ACHN (cell line): ENCODE measurements around the gene ABCF1.
A peak's percentile ranks its signal among the peaks of the same experiment; 100 is the strongest.

Source experiments
- DNase-seq: peaks from one replicate; pipeline ENCODE4 v3.0.0-alpha.2; 2015
- in situ Hi-C: cut with HindIII; loops from 2 replicates; pipeline ENCODE4 v1.10.0; 2017; ENCODE audit warnings: low sequenced_read_pairs, low pct_ligation_motif_present, low pct_unique_long_range_greater_than_20kb

ABCF1 gene

DNA sequence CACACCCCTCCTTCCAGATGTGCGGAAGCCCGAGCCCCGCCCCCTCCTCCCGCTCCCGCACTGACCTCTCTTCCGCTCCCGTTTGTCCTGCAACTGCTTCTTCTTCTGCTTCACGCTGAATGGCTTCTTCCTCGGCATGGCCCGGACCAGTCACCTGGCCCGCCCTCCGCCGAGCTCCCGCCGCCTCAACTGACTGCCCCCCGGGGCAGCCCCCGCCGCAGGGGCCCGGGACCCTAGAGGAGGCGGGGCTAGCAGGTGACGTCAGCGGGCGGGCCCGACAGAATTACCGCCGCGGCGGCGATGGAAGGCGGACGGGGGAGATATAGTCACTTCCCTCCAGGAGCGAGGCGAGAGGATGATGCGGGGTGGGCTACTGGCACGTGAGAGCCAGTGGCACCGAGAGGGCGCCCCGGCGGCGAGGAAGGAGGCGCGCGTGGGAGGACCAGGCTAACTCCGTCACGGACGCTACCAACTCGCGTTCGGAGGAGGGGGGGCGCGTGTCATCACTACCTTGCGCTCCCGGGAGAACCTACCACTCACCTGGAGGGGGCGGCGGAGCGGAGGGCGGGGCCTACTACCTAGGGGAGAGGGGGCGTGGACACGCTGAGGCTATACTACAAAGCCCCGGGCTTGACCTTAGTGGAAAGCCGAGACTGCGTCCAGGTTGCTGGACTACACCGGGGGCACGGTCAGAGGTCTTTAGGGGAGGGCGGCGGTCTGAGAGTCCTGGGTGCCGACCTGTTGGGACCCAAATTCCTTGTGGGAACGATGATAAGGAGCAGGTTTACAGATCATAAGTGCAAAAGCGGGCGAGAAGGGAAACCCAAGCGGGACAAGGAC is 15.0 kb upstream of the ABCF1 start, which contains the start of gene GNL1:
GNL1 (minus strand) TSS at position 424 of the 840 bp plus-strand sequence; CDS start at position 138, 286 bp downstream.
- in situ Hi-C loops = no loop called here
- DNase-seq = peak; percentile 85

DNA sequence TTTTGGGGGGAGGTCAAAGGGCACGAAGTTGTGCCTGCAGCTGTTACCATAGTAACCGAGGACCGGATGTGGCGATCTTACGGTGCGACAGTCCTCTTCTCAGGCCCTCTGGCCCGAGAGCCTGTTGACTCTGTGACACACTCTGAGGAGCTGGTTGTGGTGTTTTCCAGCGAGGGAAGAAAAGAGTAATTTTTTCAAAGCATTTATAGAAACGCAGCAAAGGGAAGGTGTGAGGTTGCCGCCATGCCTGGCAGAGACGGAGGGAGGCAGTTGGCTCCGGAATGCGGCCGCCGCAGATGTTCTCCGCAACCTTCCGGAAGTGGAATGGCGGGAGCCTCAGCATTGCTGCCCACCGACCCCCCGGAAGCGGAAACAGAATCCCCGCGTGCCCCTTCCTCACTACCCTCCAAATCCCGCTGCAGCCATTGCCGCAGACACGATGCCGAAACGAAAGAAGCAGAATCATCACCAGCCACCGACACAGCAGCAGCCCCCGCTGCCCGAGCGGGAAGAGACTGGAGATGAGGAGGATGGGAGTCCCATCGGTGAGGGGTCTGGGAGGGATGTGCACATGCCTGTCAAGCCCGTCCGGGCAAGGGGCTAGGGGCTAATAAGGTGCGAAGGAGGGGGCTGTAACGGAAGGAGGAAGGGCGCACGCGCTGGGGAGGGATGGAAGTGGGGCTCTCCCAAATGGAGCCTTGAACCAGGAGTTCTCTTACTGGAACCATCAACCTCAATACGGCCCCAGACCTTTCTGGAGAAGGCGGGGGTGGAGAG is 14.1 kb upstream of the ABCF1 start, which contains the start of gene PRR3:
PRR3 (plus strand) TSS at position 390 of the 777 bp plus-strand sequence; CDS start at position 440, 50 bp downstream.
- peak; percentile 76 for DNase-seq
- in situ Hi-C loops = no loop called here

DNA sequence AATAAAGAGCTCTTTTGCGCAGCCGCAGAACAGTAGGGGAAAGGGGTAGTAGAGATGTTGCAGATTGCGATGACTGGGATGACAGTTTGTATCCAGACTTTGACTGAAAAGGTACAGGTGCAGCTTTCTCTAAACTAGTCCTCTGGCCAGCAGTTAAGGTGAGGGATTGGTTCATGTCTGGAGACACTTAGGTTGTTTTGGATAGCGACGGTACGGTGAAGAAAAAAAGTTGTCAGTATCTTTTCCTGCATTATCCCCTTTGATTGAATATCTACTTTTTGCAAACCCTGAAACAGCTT is 13.6 kb upstream of the ABCF1 start:
- in situ Hi-C loops = no loop called here
- DNase-seq = no peak

DNA sequence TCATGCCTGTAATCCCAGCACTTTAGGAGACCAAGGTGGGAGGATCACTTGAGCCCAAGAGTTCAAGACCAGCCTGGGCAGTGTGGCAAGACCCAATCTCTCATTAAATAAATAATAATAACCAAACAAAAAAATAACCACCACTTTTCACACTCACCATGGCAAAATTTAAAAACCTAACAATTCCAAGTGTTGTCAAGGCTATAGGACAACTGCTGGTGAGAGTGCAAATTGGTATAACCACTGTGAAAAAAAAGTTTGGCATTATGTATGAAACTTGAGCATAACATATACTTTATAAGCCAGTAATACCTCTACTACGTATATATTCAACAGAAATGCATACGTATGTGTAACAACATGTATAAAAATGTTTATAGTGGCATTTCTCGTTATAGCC is 10.3 kb upstream of the ABCF1 start:
- in situ Hi-C loops = no loop called here

DNA sequence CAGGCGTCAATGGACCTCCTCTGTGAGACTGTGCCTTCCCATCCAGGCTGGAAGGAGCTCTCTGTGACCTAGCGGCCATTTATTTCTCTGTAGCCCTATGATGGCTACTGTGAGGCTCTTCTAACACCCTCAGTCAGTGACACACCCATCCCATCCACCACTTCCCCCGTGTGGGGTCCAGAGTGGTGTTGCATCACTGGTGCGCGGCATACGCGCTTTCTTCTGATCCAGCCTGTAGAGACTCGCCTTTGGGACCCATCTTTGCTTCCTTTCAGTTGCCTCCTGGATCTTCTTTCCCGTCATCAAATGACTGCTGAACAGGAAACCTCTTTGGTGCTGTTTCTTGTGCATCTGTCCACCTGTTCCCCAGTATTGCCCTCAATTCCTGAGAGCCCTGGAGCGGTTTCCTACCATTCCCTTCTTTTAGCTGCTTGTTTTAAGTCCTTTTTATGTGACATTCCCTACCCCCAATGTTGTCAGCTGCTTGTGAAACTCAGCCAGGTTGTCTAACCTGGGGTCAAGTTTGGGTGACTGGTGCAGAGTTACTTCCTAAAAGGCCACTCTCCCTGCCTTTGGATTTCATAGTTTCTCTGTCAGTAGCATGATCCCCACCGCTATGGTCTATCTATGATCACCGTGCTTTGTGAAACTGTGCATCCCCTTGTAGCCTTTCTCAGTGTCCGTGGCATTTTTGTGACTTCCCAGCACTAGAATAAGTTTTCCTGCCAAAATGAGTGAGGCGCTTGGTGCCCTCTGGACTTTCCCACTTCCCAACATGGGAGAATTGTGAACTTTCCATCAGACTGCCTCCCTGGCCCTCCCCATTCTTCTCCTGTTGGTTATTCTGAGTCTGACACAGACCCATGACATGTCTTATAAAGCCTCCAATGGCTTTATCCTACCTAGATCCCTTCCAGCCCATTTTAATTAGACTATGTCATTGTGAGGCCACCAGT is 8.5 kb upstream of the ABCF1 start:
- no peak for DNase-seq
- in situ Hi-C loops = no loop called here

More for the DNA sequence above, 10.3 kb upstream of the ABCF1 start:
- DNase-seq = no peak

DNA sequence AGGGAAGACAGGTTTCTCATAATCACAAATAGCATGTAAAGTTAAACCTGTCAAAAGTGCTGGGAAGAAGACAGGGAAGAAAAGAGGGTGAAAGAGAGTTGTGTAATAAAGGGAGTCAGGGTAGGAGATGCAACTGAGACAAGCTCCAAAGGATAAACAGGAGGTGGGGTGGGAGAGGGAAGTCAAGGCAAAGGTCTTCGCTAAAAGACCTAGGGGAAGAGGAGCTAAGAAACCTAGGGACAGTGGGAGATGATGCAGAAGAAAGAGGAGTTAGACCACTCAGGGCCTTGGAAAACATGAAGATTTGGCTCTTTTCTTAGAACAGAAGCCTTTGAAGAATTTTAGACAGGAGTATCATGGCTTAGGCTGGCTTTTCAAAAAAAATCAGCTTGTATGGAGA is 7.1 kb upstream of the ABCF1 start:
- DNase-seq = no peak
- in situ Hi-C loops = no loop called here

DNA sequence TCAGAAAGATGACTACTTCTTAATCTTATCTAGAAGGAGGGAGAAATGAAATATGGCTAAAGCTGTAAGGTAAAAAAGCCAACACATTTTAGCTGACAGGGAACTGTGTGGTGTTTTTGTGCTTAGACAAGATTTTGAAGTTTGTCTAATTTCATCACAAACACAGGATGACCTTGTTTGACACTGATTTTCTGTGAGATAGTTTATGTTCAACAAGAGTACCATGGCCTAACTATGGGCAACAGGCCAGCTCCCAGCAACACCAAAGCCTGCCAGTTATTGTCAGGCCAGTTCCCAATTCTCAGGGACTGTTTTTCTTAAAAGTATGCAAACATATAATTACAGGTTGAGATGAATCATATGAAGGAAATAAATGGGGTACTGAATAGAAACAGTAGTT is 5.5 kb upstream of the ABCF1 start:
- no peak for DNase-seq
- in situ Hi-C loops = no loop called here

DNA sequence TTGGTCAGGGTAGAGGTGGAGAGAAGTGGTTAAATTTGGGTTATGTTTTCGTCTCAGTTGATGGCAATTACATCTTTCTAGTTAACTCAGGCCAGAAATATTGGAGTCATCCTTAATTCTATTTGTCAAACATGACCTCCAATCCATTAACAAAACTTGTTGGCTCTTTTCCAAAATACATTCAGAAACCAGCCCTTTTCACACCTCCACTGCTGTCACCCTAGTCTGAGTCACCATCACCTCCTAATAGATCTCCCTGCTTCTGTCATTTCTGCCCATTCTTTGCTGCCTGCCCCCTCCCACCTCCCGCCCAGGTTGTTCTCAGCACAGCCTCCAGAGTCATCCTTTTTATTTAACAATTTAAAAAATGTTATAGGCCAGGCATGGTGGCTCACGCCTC is 3.0 kb upstream of the ABCF1 start:
- DNase-seq = no peak
- in situ Hi-C loops = no loop called here

DNA sequence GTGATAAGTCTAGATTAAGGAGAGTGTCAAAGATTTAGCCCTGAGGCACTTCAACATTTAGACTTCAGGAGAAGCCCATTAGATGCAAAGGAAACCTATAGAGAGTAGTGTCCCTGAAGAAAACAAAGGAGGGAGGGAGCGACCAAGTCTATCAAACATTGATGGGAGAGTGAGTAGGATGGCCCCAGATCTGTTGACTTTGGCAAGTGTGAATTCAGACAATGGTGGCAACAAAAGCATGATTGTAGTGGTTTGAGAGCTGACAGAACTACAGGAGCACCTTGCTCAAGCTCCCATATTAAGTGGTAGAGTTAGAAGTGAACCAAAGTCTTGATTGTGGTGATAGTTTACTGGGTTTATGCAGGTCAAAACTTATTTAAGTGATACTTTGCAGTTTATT is 979 bp upstream of the ABCF1 start:
- DNase-seq = no peak
- in situ Hi-C loops = no loop called here

DNA sequence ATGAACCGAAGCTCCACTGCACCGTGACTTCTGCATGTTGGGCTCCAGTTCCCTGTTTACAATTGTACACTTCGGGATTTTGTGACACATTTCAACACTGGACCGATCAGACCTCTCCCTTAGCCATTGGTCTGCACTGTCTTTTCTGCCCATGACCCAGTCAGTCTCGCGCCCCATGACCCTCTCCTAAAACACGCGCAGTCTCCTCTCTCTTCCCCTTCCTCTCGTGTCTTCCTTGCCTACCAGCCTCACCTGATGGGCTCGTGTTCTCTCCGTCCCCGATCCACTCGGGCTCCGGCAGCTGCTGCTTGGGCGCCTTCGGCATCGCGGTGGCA is 535 bp upstream of the ABCF1 start:
- in situ Hi-C loops = no loop called here
- DNase-seq = no peak

DNA sequence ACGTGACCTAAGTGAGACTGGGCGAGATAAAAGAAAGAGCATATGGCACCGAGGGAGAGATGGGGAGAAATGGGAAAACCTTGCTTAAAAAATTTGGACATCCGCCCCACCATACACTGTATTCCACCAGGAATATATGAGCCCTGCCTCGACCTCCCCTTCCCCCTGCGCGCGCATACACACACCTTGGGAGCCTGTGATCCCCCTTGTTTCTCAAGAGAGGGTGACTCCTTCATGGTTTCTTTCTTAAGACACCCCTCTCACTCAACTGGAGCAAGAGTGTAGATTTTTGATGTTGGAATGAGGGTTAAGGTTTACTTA is 480 bp downstream of the ABCF1 start:
- in situ Hi-C loops = no loop called here
- no peak for DNase-seq

DNA sequence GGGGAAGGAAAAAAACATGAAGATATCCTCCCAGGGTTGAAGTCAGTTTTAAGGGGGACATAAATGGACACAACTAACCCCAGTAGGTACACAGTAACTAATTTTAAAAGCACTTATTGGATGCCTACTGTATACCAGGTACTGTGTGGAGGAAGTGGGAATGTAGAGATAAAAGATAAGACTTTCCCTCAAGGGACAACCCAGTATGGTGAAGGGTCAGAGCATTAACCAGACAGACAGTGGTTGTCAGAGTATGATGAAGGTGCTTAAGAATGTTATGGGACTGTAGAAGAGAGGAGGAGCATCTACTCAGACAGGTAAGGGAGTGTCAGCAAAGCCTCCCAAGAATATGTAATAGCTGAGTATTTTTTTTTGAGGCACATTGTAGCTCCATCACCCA is 906 bp downstream of the ABCF1 start:
- no peak for DNase-seq
- in situ Hi-C loops = no loop called here

DNA sequence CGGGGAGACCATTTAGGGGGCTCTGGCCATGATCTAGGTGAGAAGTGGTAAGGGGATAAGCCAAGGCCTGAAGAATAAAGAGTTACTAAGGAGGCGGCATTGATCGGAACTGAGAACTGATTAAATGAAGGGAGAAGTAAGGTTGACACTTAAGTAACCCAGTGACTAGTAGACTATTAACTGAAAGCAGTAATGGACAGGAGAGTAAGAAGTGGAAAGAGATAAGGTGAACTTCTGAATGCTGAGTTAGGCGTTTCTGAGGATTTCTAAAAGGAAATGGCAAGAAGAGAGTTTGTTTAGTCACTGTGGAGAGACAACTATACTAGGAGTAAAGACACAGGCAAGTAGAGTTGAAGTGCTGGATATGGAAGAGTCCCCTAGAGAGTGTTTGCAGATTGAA is 1.9 kb downstream of the ABCF1 start:
- DNase-seq = no peak
- in situ Hi-C loops = no loop called here

DNA sequence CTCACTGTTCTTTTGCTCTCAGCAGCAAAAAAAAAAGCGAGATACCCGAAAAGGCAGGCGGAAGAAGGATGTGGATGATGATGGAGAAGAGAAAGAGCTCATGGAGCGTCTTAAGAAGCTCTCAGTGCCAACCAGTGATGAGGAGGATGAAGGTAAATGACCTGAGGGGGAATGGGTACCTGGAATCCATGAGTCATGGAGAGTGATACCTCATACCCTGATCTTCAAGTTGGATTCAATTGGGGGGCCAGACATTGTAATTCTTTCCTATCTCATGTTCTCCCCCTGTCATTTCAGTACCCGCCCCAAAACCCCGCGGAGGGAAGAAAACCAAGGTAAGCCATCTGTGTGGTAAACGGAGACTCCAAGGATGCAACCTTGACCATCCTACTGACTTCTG is 6.8 kb downstream of the ABCF1 start:
- in situ Hi-C loops = no loop called here
- DNase-seq = no peak

DNA sequence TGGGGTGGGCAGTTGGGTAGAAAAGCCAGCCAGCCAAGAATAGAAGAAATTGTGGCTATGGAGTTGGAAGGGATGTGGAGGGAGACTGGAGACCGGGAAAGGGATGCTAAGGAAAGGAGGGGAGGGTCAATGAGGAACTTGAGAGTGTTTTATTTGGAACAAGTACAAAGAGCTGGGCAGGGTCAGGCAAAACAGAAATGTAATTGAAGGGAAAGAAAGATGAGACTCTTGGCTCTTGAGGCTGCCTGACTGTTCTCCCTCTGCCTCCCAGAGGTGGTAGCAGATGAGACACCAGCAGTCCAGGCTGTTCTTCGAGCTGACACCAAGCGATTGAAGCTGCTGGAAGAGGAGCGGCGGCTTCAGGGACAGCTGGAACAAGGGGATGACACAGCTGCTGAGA is 12.7 kb downstream of the ABCF1 start:
- in situ Hi-C loops = no loop called here
- DNase-seq = no peak

DNA sequence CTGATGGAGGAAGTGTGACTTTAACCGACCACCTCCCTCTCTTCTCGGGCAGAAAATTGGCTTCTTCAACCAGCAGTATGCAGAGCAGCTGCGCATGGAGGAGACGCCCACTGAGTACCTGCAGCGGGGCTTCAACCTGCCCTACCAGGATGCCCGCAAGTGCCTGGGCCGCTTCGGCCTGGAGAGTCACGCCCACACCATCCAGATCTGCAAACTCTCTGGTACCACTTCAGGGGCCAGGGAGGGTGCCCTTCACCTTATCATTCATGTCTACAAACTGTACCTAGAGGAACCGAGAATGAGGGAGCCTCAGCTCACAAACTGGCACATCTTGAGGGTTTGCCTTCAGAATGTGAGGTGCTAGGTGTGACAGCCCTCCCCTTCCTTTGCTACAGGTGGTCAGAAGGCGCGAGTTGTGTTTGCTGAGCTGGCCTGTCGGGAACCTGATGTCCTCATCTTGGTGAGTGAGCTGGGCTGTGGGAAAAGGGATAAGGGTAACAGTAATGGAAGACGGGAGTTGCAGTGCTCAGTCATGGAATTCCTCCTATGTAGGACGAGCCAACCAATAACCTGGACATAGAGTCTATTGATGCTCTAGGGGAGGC is 18.6 kb downstream of the ABCF1 start:
- in situ Hi-C loops = no loop called here
- DNase-seq = no peak

DNA sequence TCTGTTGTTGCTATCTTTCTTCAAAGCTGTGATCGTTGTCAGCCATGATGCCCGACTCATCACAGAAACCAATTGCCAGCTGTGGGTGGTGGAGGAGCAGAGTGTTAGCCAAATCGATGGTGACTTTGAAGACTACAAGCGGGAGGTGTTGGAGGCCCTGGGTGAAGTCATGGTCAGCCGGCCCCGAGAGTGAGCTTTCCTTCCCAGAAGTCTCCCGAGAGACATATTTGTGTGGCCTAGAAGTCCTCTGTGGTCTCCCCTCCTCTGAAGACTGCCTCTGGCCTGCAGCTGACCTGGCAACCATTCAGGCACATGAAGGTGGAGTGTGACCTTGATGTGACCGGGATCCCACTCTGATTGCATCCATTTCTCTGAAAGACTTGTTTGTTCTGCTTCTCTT is 19.3 kb downstream of the ABCF1 start:
- DNase-seq = no peak
- in situ Hi-C loops = no loop called here

DNA sequence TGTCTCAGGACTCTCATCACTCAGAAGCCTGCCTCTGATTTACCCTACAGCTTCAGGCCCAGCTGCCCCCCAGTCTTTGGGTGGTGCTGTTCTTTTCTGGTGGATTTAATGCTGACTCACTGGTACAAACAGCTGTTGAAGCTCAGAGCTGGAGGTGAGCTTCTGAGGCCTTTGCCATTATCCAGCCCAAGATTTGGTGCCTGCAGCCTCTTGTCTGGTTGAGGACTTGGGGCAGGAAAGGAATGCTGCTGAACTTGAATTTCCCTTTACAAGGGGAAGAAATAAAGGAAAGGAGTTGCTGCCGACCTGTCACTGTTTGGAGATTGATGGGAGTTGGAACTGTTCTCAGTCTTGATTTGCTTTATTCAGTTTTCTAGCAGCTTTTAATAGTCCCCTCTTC is 19.8 kb downstream of the ABCF1 start:
- DNase-seq = no peak
- in situ Hi-C loops = no loop called here

DNA sequence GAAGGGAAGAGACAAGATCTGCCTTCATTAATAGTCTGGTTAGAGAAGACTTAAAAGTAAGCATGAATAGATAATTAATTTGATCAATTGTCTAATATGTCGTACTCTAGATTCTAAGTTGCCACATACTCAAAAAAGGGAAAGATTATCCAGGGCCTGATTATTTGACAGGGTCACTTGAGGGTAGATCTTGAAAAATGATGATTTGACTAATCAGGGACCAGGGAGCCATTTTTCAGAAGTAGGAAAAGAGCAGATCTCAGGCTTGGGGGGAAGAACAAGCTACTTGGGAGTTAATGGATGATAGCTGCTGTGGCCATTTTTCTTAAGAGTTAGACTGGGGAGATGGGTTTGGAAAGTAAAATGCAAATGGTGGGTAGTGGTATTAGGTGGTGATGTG is 21.0 kb downstream of the ABCF1 start:
- no peak for DNase-seq
- in situ Hi-C loops = no loop called here
